ENCODE measurements around the gene HTT.

- TF ChIP-seq CTCF (conservative IDR thresholded peaks at IDR 0.05; ENCODE audit: low read length) (no peak), EZH2phosphoT487 (IDR thresholded peaks at IDR 0.05; ENCODE audit: borderline replicate concordance) (no peak)
These were observed 122.3 kb downstream of the HTT start for GRCh38 chr4:3196670-3197359.

All from Loucy (cell line).